ENCODE results near the gene PDE10A. TPM values are rescaled to one million over a fixed set of nuclear protein-coding genes. Genes with fewer than 3 reads are reported as not detected.
"Not testable (repeated sequence)": the region's sequence is repeated elsewhere in the genome, so short reads cannot be mapped to it uniquely, and the experiment has no call there.

The PDE10A gene
- total and polyA plus RNA-seq, 4 donors: 1.0 to 6.2 (median 3.0) TPM

DNA sequence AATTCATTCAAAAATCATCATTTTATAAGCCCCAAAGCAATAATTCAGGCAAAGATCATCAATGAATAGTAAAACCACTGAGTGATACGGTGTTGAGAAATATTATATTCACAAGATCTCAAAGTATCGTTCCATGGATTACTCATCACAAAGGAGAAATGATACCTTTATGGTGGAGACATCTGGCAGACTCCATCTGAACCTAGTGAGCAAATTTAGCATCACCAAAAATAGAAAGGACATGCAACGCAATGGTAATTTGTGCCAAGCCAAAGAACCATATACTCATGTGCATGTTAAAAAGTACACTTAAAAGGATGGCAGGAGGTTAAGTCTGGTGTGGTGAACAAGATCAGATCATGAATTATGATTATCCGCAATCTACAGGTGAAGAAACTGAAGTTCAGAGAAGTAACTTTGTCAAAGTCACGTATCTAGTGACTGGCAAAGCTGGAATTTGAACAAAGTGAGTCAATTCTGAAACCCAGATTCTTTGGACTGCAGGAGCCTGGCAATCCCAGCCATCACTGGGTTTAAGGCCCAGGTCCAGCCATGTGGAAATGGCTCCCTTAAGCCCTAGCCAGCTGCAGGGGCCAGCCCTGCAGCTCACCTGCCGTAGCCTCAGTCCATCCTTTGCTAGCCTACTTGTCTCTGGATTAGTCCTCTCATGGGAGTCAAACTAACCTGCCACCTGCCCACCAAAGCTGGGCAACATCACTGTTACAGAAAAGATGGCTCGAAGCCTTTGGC lies 68.3 kb downstream of the PDE10A start:
- H3K27ac ChIP-seq (ENCODE audit: low read depth in 1 of 2, low read length in 1 of 2): peak overlapping the region in 1 of 2 donors; percentile 1
- DNase-seq (no peak), ATAC-seq (ENCODE audit: insufficient read depth, low FRiP score) (no peak)
- TF ChIP-seq, protein P1, sequence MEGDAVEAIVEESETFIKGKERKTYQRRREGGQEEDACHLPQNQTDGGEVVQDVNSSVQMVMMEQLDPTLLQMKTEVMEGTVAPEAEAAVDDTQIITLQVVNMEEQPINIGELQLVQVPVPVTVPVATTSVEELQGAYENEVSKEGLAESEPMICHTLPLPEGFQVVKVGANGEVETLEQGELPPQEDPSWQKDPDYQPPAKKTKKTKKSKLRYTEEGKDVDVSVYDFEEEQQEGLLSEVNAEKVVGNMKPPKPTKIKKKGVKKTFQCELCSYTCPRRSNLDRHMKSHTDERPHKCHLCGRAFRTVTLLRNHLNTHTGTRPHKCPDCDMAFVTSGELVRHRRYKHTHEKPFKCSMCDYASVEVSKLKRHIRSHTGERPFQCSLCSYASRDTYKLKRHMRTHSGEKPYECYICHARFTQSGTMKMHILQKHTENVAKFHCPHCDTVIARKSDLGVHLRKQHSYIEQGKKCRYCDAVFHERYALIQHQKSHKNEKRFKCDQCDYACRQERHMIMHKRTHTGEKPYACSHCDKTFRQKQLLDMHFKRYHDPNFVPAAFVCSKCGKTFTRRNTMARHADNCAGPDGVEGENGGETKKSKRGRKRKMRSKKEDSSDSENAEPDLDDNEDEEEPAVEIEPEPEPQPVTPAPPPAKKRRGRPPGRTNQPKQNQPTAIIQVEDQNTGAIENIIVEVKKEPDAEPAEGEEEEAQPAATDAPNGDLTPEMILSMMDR (IDR thresholded peaks at IDR 0.05; ENCODE audit: control extremely low read depth, extremely low read depth): no peak
- H3K36me3 ChIP-seq (ENCODE audit: control insufficient read depth in 4 of 4, insufficient read depth in 4 of 4, low read length in 4 of 4): no peaks in the 10 kb centered on the region
- H3K4me1 ChIP-seq (ENCODE audit: control insufficient read depth in 5 of 5, insufficient read depth in 5 of 5, low read length in 5 of 5): peaks cover 0 to 8% (median 0%) of the 10 kb centered on the region in 5 donors
- H3K4me3 ChIP-seq: no peak overlapping the region
- 79% methylated on average over 7 of the region's 7 CpGs for WGBS, 2 donors
- H3K9ac ChIP-seq (ENCODE audit: insufficient read depth in 1 of 2, low read length in 2 of 2): no peak overlapping the region
- H3K27me3 ChIP-seq (ENCODE audit: control insufficient read depth in 3 of 3, insufficient read depth in 3 of 3, low read length in 2 of 3): no peaks in the 10 kb centered on the region
- H3K9me3 ChIP-seq (ENCODE audit: control insufficient read depth in 4 of 4, insufficient read depth in 3 of 4, low read length in 3 of 4): peaks cover 0 to 2% (median 0%) of the 10 kb centered on the region in 4 donors

DNA sequence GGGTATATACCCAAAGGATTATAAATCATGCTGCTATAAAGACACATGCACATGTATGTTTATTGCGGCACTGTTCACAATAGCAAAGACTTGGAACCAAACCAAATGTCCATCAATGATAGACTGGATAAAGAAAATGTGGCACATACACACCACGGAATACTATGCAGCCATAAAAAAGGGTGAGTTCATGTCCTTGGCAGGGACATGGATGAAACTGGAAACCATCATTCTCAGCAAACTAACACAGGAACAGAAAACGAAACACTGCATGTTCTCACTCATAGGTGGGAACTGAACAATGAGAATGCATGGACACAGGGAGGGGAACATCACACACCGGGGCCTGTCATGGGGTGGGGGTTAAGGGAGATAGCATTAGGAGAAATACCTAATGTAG lies 70.1 kb downstream of the PDE10A start:
- not testable (repeated sequence) for H3K27me3 ChIP-seq (ENCODE audit: control insufficient read depth in 3 of 3, insufficient read depth in 3 of 3, low read length in 2 of 3); H3K36me3 ChIP-seq (ENCODE audit: control insufficient read depth in 4 of 4, insufficient read depth in 4 of 4, low read length in 4 of 4)
- 95 to 98% methylated on average over 4 of the region's 4 CpGs for WGBS, 2 donors

DNA sequence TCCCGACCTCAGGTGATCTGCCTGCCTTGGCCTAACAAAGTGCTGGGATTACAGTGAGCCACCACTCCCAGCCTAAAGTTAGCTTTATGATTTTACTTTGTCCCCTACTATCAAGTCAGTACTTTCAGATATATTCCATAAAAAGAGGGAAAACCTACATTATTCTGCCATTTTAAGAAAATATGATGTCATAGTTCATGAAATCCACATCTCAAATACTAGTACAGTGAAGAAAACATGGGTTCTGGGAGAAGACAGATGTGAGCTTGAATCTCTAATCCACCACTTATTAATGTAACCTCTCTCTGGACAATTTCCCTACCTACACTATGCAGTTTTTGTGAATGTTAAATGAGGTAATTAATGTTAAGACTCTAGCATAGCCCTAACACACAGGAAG lies 74.5 kb downstream of the PDE10A start:
- no peaks in the 10 kb centered on the region for H3K27me3 ChIP-seq (ENCODE audit: control insufficient read depth in 3 of 3, insufficient read depth in 3 of 3, low read length in 2 of 3)
- TF ChIP-seq, protein P1 (IDR thresholded peaks at IDR 0.05; ENCODE audit: control extremely low read depth, extremely low read depth): no peak
- no peak overlapping the region for H3K27ac ChIP-seq (ENCODE audit: low read depth in 1 of 2, low read length in 1 of 2)
- WGBS, 2 donors: 94 to 95% methylated on average over 1 of the region's 1 CpG
- H3K4me1 ChIP-seq (ENCODE audit: control insufficient read depth in 5 of 5, insufficient read depth in 5 of 5, low read length in 5 of 5): peaks cover 0 to 6% (median 0%) of the 10 kb centered on the region in 5 donors
- no peak overlapping the region for H3K9ac ChIP-seq (ENCODE audit: insufficient read depth in 1 of 2, low read length in 2 of 2)
- ATAC-seq (ENCODE audit: insufficient read depth, low FRiP score) (no peak), DNase-seq (no peak)
- no peak overlapping the region for H3K4me3 ChIP-seq
- peaks cover 0 to 6% (median 2%) of the 10 kb centered on the region in 4 donors for H3K9me3 ChIP-seq (ENCODE audit: control insufficient read depth in 4 of 4, insufficient read depth in 3 of 4, low read length in 3 of 4)
- no peaks in the 10 kb centered on the region for H3K36me3 ChIP-seq (ENCODE audit: control insufficient read depth in 4 of 4, insufficient read depth in 4 of 4, low read length in 4 of 4)

More for the DNA sequence above, 70.1 kb downstream of the PDE10A start:
- not testable (repeated sequence) for H3K27ac ChIP-seq (ENCODE audit: low read depth in 1 of 2, low read length in 1 of 2); H3K4me3 ChIP-seq; DNase-seq; H3K4me1 ChIP-seq (ENCODE audit: control insufficient read depth in 5 of 5, insufficient read depth in 5 of 5, low read length in 5 of 5); ATAC-seq (ENCODE audit: insufficient read depth, low FRiP score); H3K9me3 ChIP-seq (ENCODE audit: control insufficient read depth in 4 of 4, insufficient read depth in 3 of 4, low read length in 3 of 4); H3K9ac ChIP-seq (ENCODE audit: insufficient read depth in 1 of 2, low read length in 2 of 2)

DNA sequence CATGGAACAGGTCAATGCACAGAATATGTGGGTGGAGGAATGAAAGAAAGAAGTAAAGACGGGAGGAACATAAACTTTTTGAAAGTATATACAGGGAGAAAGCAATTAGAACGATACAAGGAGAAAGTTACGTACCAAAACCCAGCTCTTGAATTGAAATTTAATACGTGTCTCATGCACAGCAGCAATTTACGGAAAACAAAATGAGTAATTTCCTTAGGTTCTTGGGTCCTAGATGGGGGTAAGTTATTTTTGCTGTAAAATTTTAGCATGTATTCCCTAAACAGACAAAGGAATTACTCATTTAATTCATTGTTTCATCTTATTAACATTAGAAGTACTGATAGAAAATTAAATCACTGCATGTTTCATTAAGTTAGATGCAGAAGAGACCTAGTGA lies 75.8 kb downstream of the PDE10A start:
- ATAC-seq (ENCODE audit: insufficient read depth, low FRiP score): no peak
- no peak for DNase-seq
- TF ChIP-seq, protein P1 (IDR thresholded peaks at IDR 0.05; ENCODE audit: control extremely low read depth, extremely low read depth): no peak
- Histone ChIP-seq H3K36me3 (ENCODE audit: control insufficient read depth in 4 of 4, insufficient read depth in 4 of 4, low read length in 4 of 4) (no peaks in the 10 kb centered on the region), H3K27ac (ENCODE audit: low read depth in 1 of 2, low read length in 1 of 2) (no peak overlapping the region), H3K4me1 (ENCODE audit: control insufficient read depth in 5 of 5, insufficient read depth in 5 of 5, low read length in 5 of 5) (peaks cover 0 to 6% (median 0%) of the 10 kb centered on the region in 5 donors), H3K9me3 (ENCODE audit: control insufficient read depth in 4 of 4, insufficient read depth in 3 of 4, low read length in 3 of 4) (peaks cover 0 to 6% (median 2%) of the 10 kb centered on the region in 4 donors), H3K9ac (ENCODE audit: insufficient read depth in 1 of 2, low read length in 2 of 2) (no peak overlapping the region), H3K4me3 (no peak overlapping the region), H3K27me3 (ENCODE audit: control insufficient read depth in 3 of 3, insufficient read depth in 3 of 3, low read length in 2 of 3) (no peaks in the 10 kb centered on the region)
- WGBS, 2 donors: 91 to 93% methylated on average over 5 of the region's 5 CpGs
